Measurements from ENCODE around the gene EHD2. TPM values are rescaled to one million over a fixed set of nuclear protein-coding genes. Genes with fewer than 3 reads are reported as not detected.

The EHD2 gene
- total RNA-seq, 2 experiments from 2014 or later: 1.1 to 1.4 TPM

- TF ChIP-seq, protein P1, sequence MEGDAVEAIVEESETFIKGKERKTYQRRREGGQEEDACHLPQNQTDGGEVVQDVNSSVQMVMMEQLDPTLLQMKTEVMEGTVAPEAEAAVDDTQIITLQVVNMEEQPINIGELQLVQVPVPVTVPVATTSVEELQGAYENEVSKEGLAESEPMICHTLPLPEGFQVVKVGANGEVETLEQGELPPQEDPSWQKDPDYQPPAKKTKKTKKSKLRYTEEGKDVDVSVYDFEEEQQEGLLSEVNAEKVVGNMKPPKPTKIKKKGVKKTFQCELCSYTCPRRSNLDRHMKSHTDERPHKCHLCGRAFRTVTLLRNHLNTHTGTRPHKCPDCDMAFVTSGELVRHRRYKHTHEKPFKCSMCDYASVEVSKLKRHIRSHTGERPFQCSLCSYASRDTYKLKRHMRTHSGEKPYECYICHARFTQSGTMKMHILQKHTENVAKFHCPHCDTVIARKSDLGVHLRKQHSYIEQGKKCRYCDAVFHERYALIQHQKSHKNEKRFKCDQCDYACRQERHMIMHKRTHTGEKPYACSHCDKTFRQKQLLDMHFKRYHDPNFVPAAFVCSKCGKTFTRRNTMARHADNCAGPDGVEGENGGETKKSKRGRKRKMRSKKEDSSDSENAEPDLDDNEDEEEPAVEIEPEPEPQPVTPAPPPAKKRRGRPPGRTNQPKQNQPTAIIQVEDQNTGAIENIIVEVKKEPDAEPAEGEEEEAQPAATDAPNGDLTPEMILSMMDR (IDR thresholded peaks at IDR 0.05): no peak
- no peak for ATAC-seq
- intact Hi-C loops (cut with micrococcal nuclease): no loop called here
- ChIA-PET POLR2A (no interaction called here), CTCF (interaction anchor here (0.7 to 1.6 kb wide), 2 partner anchors 23 to 24 kb away, joined by 3 to 5 read pairs; no protein-coding TSS in a partner anchor)
- no peak for DNase-seq
- Mint-ChIP-seq H3K4me3 (no peak overlapping the region), H3K4me1 (ENCODE audit: low read depth) (no peaks in the 10 kb centered on the region), H3K27ac (no peak overlapping the region), H3K27me3 (no peaks in the 10 kb centered on the region), H3K36me3 (ENCODE audit: low read depth) (peaks cover 3% of the 10 kb centered on the region), H3K9me3 (no peaks in the 10 kb centered on the region)
Measured at GRCh38 chr19:47675859-47676258, 37.4 kb upstream of the EHD2 start.

DNA sequence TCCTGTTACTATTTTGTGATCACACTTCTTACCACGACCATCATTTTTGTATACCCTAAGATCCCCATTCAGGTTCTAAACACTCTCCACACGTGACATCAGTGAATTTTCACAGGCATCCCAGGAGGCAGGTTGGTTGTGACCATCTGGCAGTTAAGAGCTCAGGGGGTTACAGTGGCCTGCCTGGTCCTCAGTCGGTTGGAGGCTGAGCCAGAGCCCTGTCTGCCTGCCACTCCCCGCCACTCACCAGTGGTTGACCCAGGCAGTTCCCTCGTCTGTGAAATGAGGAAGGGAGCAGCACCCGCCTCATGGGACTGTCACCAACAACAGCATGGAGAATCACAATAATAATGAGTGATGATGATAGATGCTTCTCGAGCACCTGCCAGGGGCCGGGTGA, 36.4 kb upstream of the EHD2 start:
- no peaks in the 10 kb centered on the region for H3K27me3 Mint-ChIP-seq
- H3K36me3 Mint-ChIP-seq (ENCODE audit: low read depth): peaks cover 3% of the 10 kb centered on the region
- no peak for DNase-seq
- ChIA-PET POLR2A (interaction anchor here (1.3 kb wide), 1 partner anchor 9 kb away, joined by 4 read pairs; no protein-coding TSS in a partner anchor), CTCF (interaction anchor here (0.7 kb wide), 1 partner anchor 22 kb away, joined by 3 read pairs; no protein-coding TSS in a partner anchor)
- no peaks in the 10 kb centered on the region for H3K9me3 Mint-ChIP-seq
- TF ChIP-seq, protein P1 (IDR thresholded peaks at IDR 0.05): no peak
- intact Hi-C loops (cut with micrococcal nuclease): no loop called here
- no peaks in the 10 kb centered on the region for H3K4me1 Mint-ChIP-seq (ENCODE audit: low read depth)
- H3K4me3 Mint-ChIP-seq: no peak overlapping the region
- no peak overlapping the region for H3K27ac Mint-ChIP-seq
- no peak for ATAC-seq

DNA sequence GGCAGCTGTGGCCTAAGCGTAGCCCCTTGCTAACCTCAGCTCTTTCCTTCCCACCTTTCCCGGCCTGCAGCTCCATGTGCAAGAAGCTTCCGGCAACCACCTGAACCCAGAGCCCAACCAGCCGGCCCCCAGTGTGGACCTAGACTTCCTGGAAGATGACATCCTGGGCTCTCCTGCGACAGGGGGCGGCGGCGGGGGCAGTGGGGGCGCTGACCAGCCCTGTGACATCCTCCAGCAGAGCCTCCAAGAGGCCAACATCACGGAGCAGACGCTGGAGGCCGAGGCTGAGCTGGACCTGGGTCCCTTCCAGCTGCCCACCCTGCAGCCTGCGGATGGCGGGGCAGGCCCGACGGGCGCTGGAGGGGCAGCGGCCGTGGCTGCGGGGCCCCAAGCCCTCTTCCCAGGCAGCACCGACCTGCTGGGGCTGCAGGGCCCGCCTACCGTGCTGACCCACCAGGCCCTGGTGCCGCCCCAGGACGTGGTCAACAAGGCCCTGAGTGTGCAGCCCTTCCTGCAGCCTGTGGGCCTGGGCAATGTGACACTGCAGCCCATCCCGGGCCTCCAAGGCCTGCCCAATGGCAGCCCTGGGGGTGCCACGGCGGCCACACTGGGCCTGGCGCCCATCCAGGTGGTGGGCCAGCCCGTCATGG, 33.8 kb upstream of the EHD2 start:
- TF ChIP-seq, protein P1 (IDR thresholded peaks at IDR 0.05): no peak
- Mint-ChIP-seq H3K36me3 (ENCODE audit: low read depth) (peaks cover 3% of the 10 kb centered on the region), H3K27me3 (no peaks in the 10 kb centered on the region), H3K27ac (no peak overlapping the region), H3K4me1 (ENCODE audit: low read depth) (no peaks in the 10 kb centered on the region), H3K9me3 (no peaks in the 10 kb centered on the region), H3K4me3 (no peak overlapping the region)
- intact Hi-C loops (cut with micrococcal nuclease): no loop called here
- CTCF ChIA-PET: no interaction called here
- POLR2A ChIA-PET: no interaction called here
- DNase-seq: no peak
- no peak for ATAC-seq

GRCh38 chr19:47679922-47680857, 33.0 kb upstream of the EHD2 start:
- no peak for ATAC-seq
- H3K36me3 Mint-ChIP-seq (ENCODE audit: low read depth): peaks cover 3% of the 10 kb centered on the region
- no peak overlapping the region for H3K27ac Mint-ChIP-seq
- TF ChIP-seq, protein P1 (IDR thresholded peaks at IDR 0.05): no peak
- H3K4me1 Mint-ChIP-seq (ENCODE audit: low read depth): no peaks in the 10 kb centered on the region
- no peaks in the 10 kb centered on the region for H3K9me3 Mint-ChIP-seq
- intact Hi-C loops (cut with micrococcal nuclease): no loop called here
- H3K4me3 Mint-ChIP-seq: no peak overlapping the region
- POLR2A ChIA-PET: no interaction called here
- H3K27me3 Mint-ChIP-seq: no peaks in the 10 kb centered on the region
- no peak for DNase-seq
- CTCF ChIA-PET: no interaction called here

- no peaks in the 10 kb centered on the region for H3K4me1 Mint-ChIP-seq (ENCODE audit: low read depth)
- TF ChIP-seq, protein P1 (IDR thresholded peaks at IDR 0.05): no peak
- DNase-seq (no peak), ATAC-seq (no peak)
- H3K9me3 Mint-ChIP-seq: no peaks in the 10 kb centered on the region
- no peaks in the 10 kb centered on the region for H3K27me3 Mint-ChIP-seq
- H3K4me3 Mint-ChIP-seq: no peak overlapping the region
- no peak overlapping the region for H3K27ac Mint-ChIP-seq
- ChIA-PET CTCF (no interaction called here), POLR2A (no interaction called here)
- H3K36me3 Mint-ChIP-seq (ENCODE audit: low read depth): peaks cover 3% of the 10 kb centered on the region
- intact Hi-C loops (cut with micrococcal nuclease): no loop called here
Measured at GRCh38 chr19:47680858-47681332, 32.3 kb upstream of the EHD2 start.
